GM21390 (cell line): ENCODE results near the gene CYB5R3.
"Not testable (repeated sequence)": the region's sequence is repeated elsewhere in the genome, so short reads cannot be mapped to it uniquely, and the experiment has no call there.

ENCODE experiments used
- ATAC-seq: cut with Tn5 transposase; IDR thresholded peaks from one replicate; pipeline ENCODE4 v1.9.1; 2021; ENCODE audit not compliant: unreplicated experiment

The CYB5R3 gene

GRCh38 chr22:42575996-42576574 lies 73.1 kb downstream of the CYB5R3 start:
- ATAC-seq, result not testable (repeated sequence)

GRCh38 chr22:42574468-42574867 lies 74.7 kb downstream of the CYB5R3 start:
- not testable (repeated sequence) for ATAC-seq

GRCh38 chr22:42574046-42574445 lies 75.1 kb downstream of the CYB5R3 start:
- ATAC-seq, result not testable (repeated sequence)

GRCh38 chr22:42571068-42571467 lies 78.1 kb downstream of the CYB5R3 start:
- not testable (repeated sequence) for ATAC-seq

GRCh38 chr22:42570580-42570979 lies 78.6 kb downstream of the CYB5R3 start:
- not testable (repeated sequence) for ATAC-seq

- not testable (repeated sequence) for ATAC-seq
Observed at GRCh38 chr22:42567950-42568349, 81.2 kb downstream of the CYB5R3 start.
